Rectal smooth muscle tissue (tissue), 1 donor: ENCODE data around the gene TBC1D2.

Experiments used
- H3K27ac ChIP-seq: one replicate; pipeline ENCODE4 v1.7.0; 2013; ENCODE audit warnings: low read depth, low read length, inconsistent platforms
- H3K27me3 ChIP-seq: one replicate; pipeline ENCODE4 v1.7.0; 2013; ENCODE audit warnings: low read length; ENCODE audit not compliant: control insufficient read depth, insufficient read depth
- H3K36me3 ChIP-seq: one replicate; pipeline ENCODE4 v1.7.0; 2013; ENCODE audit warnings: low read length; ENCODE audit not compliant: control insufficient read depth, insufficient read depth
- H3K4me1 ChIP-seq: one replicate; pipeline ENCODE4 v1.7.0; 2013; ENCODE audit warnings: low read length; ENCODE audit not compliant: control insufficient read depth, insufficient read depth
- H3K4me3 ChIP-seq: one replicate; pipeline ENCODE4 v1.7.0; 2013; ENCODE audit warnings: low read length
- H3K9ac ChIP-seq: one replicate; pipeline ENCODE4 v1.7.0; 2013; ENCODE audit warnings: low read length

TBC1D2 gene

GRCh38 chr9:98231770-98232478, 23.5 kb downstream of the TBC1D2 start:
- Histone ChIP-seq H3K27me3 (no peaks in the 10 kb centered on the region), H3K9ac (no peak overlapping the region), H3K4me1 (no peaks in the 10 kb centered on the region), H3K27ac (no peak overlapping the region), H3K4me3 (no peak overlapping the region), H3K36me3 (peaks cover 6% of the 10 kb centered on the region)

GRCh38 chr9:98230789-98231188, 24.7 kb downstream of the TBC1D2 start:
- Histone ChIP-seq H3K27me3 (no peaks in the 10 kb centered on the region), H3K9ac (no peak overlapping the region), H3K36me3 (peaks cover 9% of the 10 kb centered on the region), H3K27ac (no peak overlapping the region), H3K4me1 (no peaks in the 10 kb centered on the region), H3K4me3 (no peak overlapping the region)

- Histone ChIP-seq H3K36me3 (peaks cover 14% of the 10 kb centered on the region), H3K9ac (no peak overlapping the region), H3K27me3 (no peaks in the 10 kb centered on the region), H3K27ac (no peak overlapping the region), H3K4me1 (no peaks in the 10 kb centered on the region), H3K4me3 (no peak overlapping the region)
These were observed 25.1 kb downstream of the TBC1D2 start for GRCh38 chr9:98230304-98230703.

GRCh38 chr9:98229620-98230019, 25.8 kb downstream of the TBC1D2 start:
- no peaks in the 10 kb centered on the region for H3K4me1 ChIP-seq
- H3K36me3 ChIP-seq: peaks cover 17% of the 10 kb centered on the region
- no peak overlapping the region for H3K9ac ChIP-seq
- no peak overlapping the region for H3K27ac ChIP-seq
- no peak overlapping the region for H3K4me3 ChIP-seq
- no peaks in the 10 kb centered on the region for H3K27me3 ChIP-seq

- Histone ChIP-seq H3K27ac (no peak overlapping the region), H3K36me3 (peaks cover 17% of the 10 kb centered on the region), H3K27me3 (no peaks in the 10 kb centered on the region), H3K9ac (no peak overlapping the region), H3K4me1 (no peaks in the 10 kb centered on the region), H3K4me3 (no peak overlapping the region)
These were observed 26.4 kb downstream of the TBC1D2 start for GRCh38 chr9:98229090-98229395.

GRCh38 chr9:98228392-98229089, 26.9 kb downstream of the TBC1D2 start:
- Histone ChIP-seq H3K27me3 (no peaks in the 10 kb centered on the region), H3K9ac (no peak overlapping the region), H3K27ac (no peak overlapping the region), H3K4me3 (no peak overlapping the region), H3K36me3 (peaks cover 17% of the 10 kb centered on the region), H3K4me1 (no peaks in the 10 kb centered on the region)

GRCh38 chr9:98227883-98228282, 27.6 kb downstream of the TBC1D2 start:
- Histone ChIP-seq H3K4me3 (no peak overlapping the region), H3K36me3 (peaks cover 14% of the 10 kb centered on the region), H3K27me3 (no peaks in the 10 kb centered on the region), H3K27ac (no peak overlapping the region), H3K9ac (no peak overlapping the region), H3K4me1 (no peaks in the 10 kb centered on the region)

GRCh38 chr9:98226957-98227356, 28.5 kb downstream of the TBC1D2 start:
- no peaks in the 10 kb centered on the region for H3K4me1 ChIP-seq
- H3K4me3 ChIP-seq: no peak overlapping the region
- H3K9ac ChIP-seq: no peak overlapping the region
- no peaks in the 10 kb centered on the region for H3K27me3 ChIP-seq
- H3K36me3 ChIP-seq: peaks cover 14% of the 10 kb centered on the region
- no peak overlapping the region for H3K27ac ChIP-seq

- H3K4me1 ChIP-seq: no peaks in the 10 kb centered on the region
- H3K36me3 ChIP-seq: peaks cover 14% of the 10 kb centered on the region
- no peaks in the 10 kb centered on the region for H3K27me3 ChIP-seq
- no peak overlapping the region for H3K27ac ChIP-seq
- no peak overlapping the region for H3K9ac ChIP-seq
- H3K4me3 ChIP-seq: no peak overlapping the region
These were observed 28.9 kb downstream of the TBC1D2 start for GRCh38 chr9:98226516-98226915.

GRCh38 chr9:98225015-98225442, 30.4 kb downstream of the TBC1D2 start:
- Histone ChIP-seq H3K4me3 (no peak overlapping the region), H3K27ac (no peak overlapping the region), H3K4me1 (no peaks in the 10 kb centered on the region), H3K27me3 (no peaks in the 10 kb centered on the region), H3K36me3 (peaks cover 16% of the 10 kb centered on the region), H3K9ac (no peak overlapping the region)

- Histone ChIP-seq H3K9ac (no peak overlapping the region), H3K4me3 (no peak overlapping the region), H3K4me1 (no peaks in the 10 kb centered on the region), H3K36me3 (peaks cover 17% of the 10 kb centered on the region), H3K27me3 (no peaks in the 10 kb centered on the region), H3K27ac (no peak overlapping the region)
These were observed 32.4 kb downstream of the TBC1D2 start for GRCh38 chr9:98222885-98223691.

GRCh38 chr9:98220911-98221310, 34.5 kb downstream of the TBC1D2 start:
- H3K4me3 ChIP-seq: no peak overlapping the region
- no peaks in the 10 kb centered on the region for H3K4me1 ChIP-seq
- H3K27me3 ChIP-seq: no peaks in the 10 kb centered on the region
- peaks cover 17% of the 10 kb centered on the region for H3K36me3 ChIP-seq
- no peak overlapping the region for H3K9ac ChIP-seq
- H3K27ac ChIP-seq: no peak overlapping the region
